SIG-M5 treated with dmso at 0.1 percent for 504 hours (cell line): ENCODE results near the gene IL1R2.
"Not testable (repeated sequence)": the region's sequence is repeated elsewhere in the genome, so short reads cannot be mapped to it uniquely, and the experiment has no call there.

Experiments
- DNase-seq: peaks from one replicate; lab custom pipeline; 2025; ENCODE audit not compliant: unreplicated experiment; lab: John Stamatoyannopoulos, UW

The IL1R2 gene

GRCh38 chr2:102058293-102058833 is 66.6 kb downstream of the IL1R2 start:
- no peak for DNase-seq

- DNase-seq: no peak
Measured at GRCh38 chr2:102059151-102059550, 67.4 kb downstream of the IL1R2 start.

- DNase-seq: no peak
Measured at GRCh38 chr2:102060047-102060446, 68.3 kb downstream of the IL1R2 start.

- no peak for DNase-seq
Measured at GRCh38 chr2:102060792-102061191, 69.0 kb downstream of the IL1R2 start.

GRCh38 chr2:102061286-102061699 is 69.5 kb downstream of the IL1R2 start:
- DNase-seq: no peak

- DNase-seq: no peak
Measured at GRCh38 chr2:102061962-102062795, 70.4 kb downstream of the IL1R2 start.

- DNase-seq: no peak
Measured at GRCh38 chr2:102062802-102063201, 71.0 kb downstream of the IL1R2 start.

- peak; percentile 65 for DNase-seq
Measured at GRCh38 chr2:102063487-102063911, 71.7 kb downstream of the IL1R2 start.

- DNase-seq: peak; percentile 92
Measured at GRCh38 chr2:102063941-102064678, 72.3 kb downstream of the IL1R2 start.

- no peak for DNase-seq
Measured at GRCh38 chr2:102064679-102065674, 73.2 kb downstream of the IL1R2 start.

- DNase-seq: peak; percentile 54
Measured at GRCh38 chr2:102065675-102066252, 74.0 kb downstream of the IL1R2 start.

- DNase-seq: no peak
Measured at GRCh38 chr2:102066554-102066953, 74.8 kb downstream of the IL1R2 start.

GRCh38 chr2:102068126-102068525 is 76.4 kb downstream of the IL1R2 start:
- not testable (repeated sequence) for DNase-seq

- DNase-seq: no peak
Measured at GRCh38 chr2:102069311-102069974, 77.7 kb downstream of the IL1R2 start.

GRCh38 chr2:102070058-102070642 is 78.4 kb downstream of the IL1R2 start:
- DNase-seq: no peak

GRCh38 chr2:102072741-102073140 is 81.0 kb downstream of the IL1R2 start:
- no peak for DNase-seq

GRCh38 chr2:102073168-102073724 is 81.5 kb downstream of the IL1R2 start:
- DNase-seq: no peak

GRCh38 chr2:102074152-102074783 is 82.5 kb downstream of the IL1R2 start:
- DNase-seq: peak; percentile 66

- no peak for DNase-seq
Measured at GRCh38 chr2:102075479-102075878, 83.7 kb downstream of the IL1R2 start.
